Measurements from ENCODE around the gene ZNF304. TPM values are rescaled to one million over a fixed set of nuclear protein-coding genes. Genes with fewer than 3 reads are reported as not detected.

Gene ZNF304
- polyA plus RNA-seq, 3 donors: 0.96 to 2.9 (median 1.0) TPM

GRCh38 chr19:57357406-57357805 is 6.3 kb downstream of the ZNF304 start:
- H3K27me3 ChIP-seq (ENCODE audit: control insufficient read depth in 2 of 2, insufficient read depth in 2 of 2, low read length in 2 of 2): no peaks in the 10 kb centered on the region
- TF ChIP-seq CTCF (IDR thresholded peaks at IDR 0.05): no peak
- H3K9ac ChIP-seq (ENCODE audit: insufficient read depth, low read length, poor library complexity, severe bottlenecking): no peak overlapping the region
- Mint-ChIP-seq H3K4me3 (no peak overlapping the region), H3K27me3 (ENCODE audit: low read depth in 3 of 3) (peaks cover 1 to 4% (median 4%) of the 10 kb centered on the region in 3 donors), H3K9me3 (peaks cover 46 to 98% (median 86%) of the 10 kb centered on the region in 7 donors), H3K27ac (no peak overlapping the region), H3K4me1 (peaks cover 11% of the 10 kb centered on the region), H3K36me3 (peaks cover 61 to 71% of the 10 kb centered on the region in 2 donors)
- WGBS (ENCODE audit: insufficient coverage): 100% methylated on average over 3 of the region's 5 CpGs
- H3K36me3 ChIP-seq (replicated peaks in 1 of 2; ENCODE audit: control insufficient read depth in 1 of 2, insufficient read depth in 2 of 2, low read length in 2 of 2): peaks cover 36 to 66% of the 10 kb centered on the region in 2 donors
- no peak for DNase-seq
- H4K20me1 ChIP-seq (ENCODE audit: insufficient read depth, low read length): no peaks in the 10 kb centered on the region
- intact Hi-C loops (cut with micrococcal nuclease): loop anchor here in 1 of 2 donors (10.0 kb wide), 1 partner anchor 113 kb away; the partner anchor contains the start of gene ZNF805
- H3K27ac ChIP-seq (ENCODE audit: low read depth in 1 of 2, low read length in 2 of 2): no peak overlapping the region
- no peak overlapping the region for H2AFZ ChIP-seq (ENCODE audit: insufficient read depth, low read depth, low read length, poor library complexity, severe bottlenecking)
- no peak overlapping the region for H3K4me3 ChIP-seq (replicated peaks in 1 of 3; ENCODE audit: low read depth in 2 of 3, low read length in 3 of 3)
- H3K79me2 ChIP-seq (ENCODE audit: insufficient read depth, low read length): peaks cover 4% of the 10 kb centered on the region
- no peak overlapping the region for H3K4me2 ChIP-seq (replicated peaks; ENCODE audit: extremely low read depth, low read length, poor library complexity, severe bottlenecking)
- H3K4me1 ChIP-seq (ENCODE audit: control insufficient read depth in 1 of 2, insufficient read depth in 2 of 2, low read length in 2 of 2): peaks cover under 1 to 3% of the 10 kb centered on the region in 2 donors
- peaks cover 83 to 86% of the 10 kb centered on the region in 2 donors for H3K9me3 ChIP-seq (replicated peaks in 1 of 2; ENCODE audit: control insufficient read depth in 1 of 2, insufficient read depth in 1 of 2, low read length in 2 of 2)

GRCh38 chr19:57359300-57359699 is 8.2 kb downstream of the ZNF304 start:
- Histone ChIP-seq H3K79me2 (ENCODE audit: insufficient read depth, low read length) (peaks cover 8% of the 10 kb centered on the region), H2AFZ (ENCODE audit: insufficient read depth, low read depth, low read length, poor library complexity, severe bottlenecking) (no peak overlapping the region), H3K4me1 (ENCODE audit: control insufficient read depth in 1 of 2, insufficient read depth in 2 of 2, low read length in 2 of 2) (peaks cover 12 to 14% of the 10 kb centered on the region in 2 donors), H3K4me2 (replicated peaks; ENCODE audit: extremely low read depth, low read length, poor library complexity, severe bottlenecking) (no peak overlapping the region), H3K9ac (ENCODE audit: insufficient read depth, low read length, poor library complexity, severe bottlenecking) (no peak overlapping the region), H3K36me3 (replicated peaks in 1 of 2; ENCODE audit: control insufficient read depth in 1 of 2, insufficient read depth in 2 of 2, low read length in 2 of 2) (peaks cover 28 to 49% of the 10 kb centered on the region in 2 donors), H4K20me1 (ENCODE audit: insufficient read depth, low read length) (no peaks in the 10 kb centered on the region), H3K4me3 (replicated peaks in 1 of 3; ENCODE audit: low read depth in 2 of 3, low read length in 3 of 3) (no peak overlapping the region), H3K27me3 (ENCODE audit: control insufficient read depth in 2 of 2, insufficient read depth in 2 of 2, low read length in 2 of 2) (no peaks in the 10 kb centered on the region), H3K9me3 (replicated peaks in 1 of 2; ENCODE audit: control insufficient read depth in 1 of 2, insufficient read depth in 1 of 2, low read length in 2 of 2) (peaks cover 72 to 88% of the 10 kb centered on the region in 2 donors), H3K27ac (ENCODE audit: low read depth in 1 of 2, low read length in 2 of 2) (no peak overlapping the region)
- H3K4me3 Mint-ChIP-seq: no peak overlapping the region
- peaks cover 46 to 97% (median 88%) of the 10 kb centered on the region in 7 donors for H3K9me3 Mint-ChIP-seq
- peaks cover 49 to 58% of the 10 kb centered on the region in 2 donors for H3K36me3 Mint-ChIP-seq
- H3K27me3 Mint-ChIP-seq (ENCODE audit: low read depth in 3 of 3): peaks cover 1 to 5% (median 4%) of the 10 kb centered on the region in 3 donors
- DNase-seq: no peak
- H3K4me1 Mint-ChIP-seq: peaks cover 10% of the 10 kb centered on the region
- no peak for TF ChIP-seq CTCF (IDR thresholded peaks at IDR 0.05)
- intact Hi-C loops (cut with micrococcal nuclease): loop anchor here in 1 of 2 donors (10.0 kb wide), 1 partner anchor 114 kb away; the partner anchor contains the start of gene ZNF805
- no peak overlapping the region for H3K27ac Mint-ChIP-seq
